GM19452 (cell line): ENCODE measurements around the gene ZNF414.

Source experiments
- ATAC-seq: cut with Tn5 transposase; IDR thresholded peaks from one replicate; pipeline ENCODE4 v1.9.1; 2021; ENCODE audit not compliant: unreplicated experiment

Gene ZNF414

GRCh38 chr19:8491574-8491973 is 22.4 kb downstream of the ZNF414 start:
- ATAC-seq = no peak

GRCh38 chr19:8490873-8491272 is 23.1 kb downstream of the ZNF414 start:
- no peak for ATAC-seq

- no peak for ATAC-seq
Measured at GRCh38 chr19:8490395-8490760, 23.6 kb downstream of the ZNF414 start.

GRCh38 chr19:8489561-8490394 is 24.2 kb downstream of the ZNF414 start:
- ATAC-seq = no peak

GRCh38 chr19:8488365-8488764 is 25.6 kb downstream of the ZNF414 start:
- no peak for ATAC-seq

GRCh38 chr19:8487137-8487851 is 26.7 kb downstream of the ZNF414 start:
- no peak for ATAC-seq

GRCh38 chr19:8486661-8487136 is 27.3 kb downstream of the ZNF414 start:
- ATAC-seq = no peak

- ATAC-seq = no peak
Measured at GRCh38 chr19:8485561-8486371, 28.2 kb downstream of the ZNF414 start.

GRCh38 chr19:8484331-8484894 is 29.6 kb downstream of the ZNF414 start:
- ATAC-seq = no peak

GRCh38 chr19:8483165-8483564 is 30.8 kb downstream of the ZNF414 start:
- no peak for ATAC-seq

- ATAC-seq = no peak
Measured at GRCh38 chr19:8482696-8483095, 31.3 kb downstream of the ZNF414 start.

GRCh38 chr19:8481616-8482015 is 32.4 kb downstream of the ZNF414 start:
- ATAC-seq = no peak

- no peak for ATAC-seq
Measured at GRCh38 chr19:8481201-8481600, 32.8 kb downstream of the ZNF414 start.

GRCh38 chr19:8478598-8478997 is 35.4 kb downstream of the ZNF414 start:
- no peak for ATAC-seq

GRCh38 chr19:8477889-8478288 is 36.1 kb downstream of the ZNF414 start:
- no peak for ATAC-seq

- no peak for ATAC-seq
Measured at GRCh38 chr19:8476524-8476923, 37.4 kb downstream of the ZNF414 start.

- ATAC-seq = no peak
Measured at GRCh38 chr19:8475005-8475404, 39.0 kb downstream of the ZNF414 start.

GRCh38 chr19:8473648-8474476 is 40.1 kb downstream of the ZNF414 start:
- no peak for ATAC-seq

GRCh38 chr19:8469613-8470368 is 44.2 kb downstream of the ZNF414 start:
- ATAC-seq = no peak
